ENCODE measurements around the gene WDR54. TPM values are rescaled to one million over a fixed set of nuclear protein-coding genes. Genes with fewer than 3 reads are reported as not detected.

The WDR54 gene
- total and polyA plus RNA-seq, 4 donors: 1.7 to 4.2 (median 3.1) TPM

GRCh38 chr2:74436848-74437695 is 15.5 kb downstream of the WDR54 start:
- H3K27me3 ChIP-seq (ENCODE audit: control insufficient read depth in 4 of 4, insufficient read depth in 4 of 4, low read length in 3 of 4): no peaks in the 10 kb centered on the region
- TF ChIP-seq FOXA1 (IDR thresholded peaks at IDR 0.05) (no peak), YY1 (IDR thresholded peaks at IDR 0.05) (no peak), RAD21 (IDR thresholded peaks at IDR 0.05) (no peak), ZBTB33 (IDR thresholded peaks at IDR 0.05) (no peak), ATF3 (IDR thresholded peaks at IDR 0.05) (no peak), EGR1 (IDR thresholded peaks at IDR 0.05; ENCODE audit: low read depth in 2 of 2) (no peak), HNF4G (IDR thresholded peaks at IDR 0.05) (no peak), TAF1 (conservative IDR thresholded peaks at IDR 0.05) (no peak), JUND (IDR thresholded peaks at IDR 0.05) (no peak)
- DNase-seq (ENCODE audit: low spot score): no peak
- WGBS: 81% methylated on average over 6 of the region's 6 CpGs
- H3K4me1 ChIP-seq (ENCODE audit: control insufficient read depth in 4 of 4, insufficient read depth in 4 of 4, low read length in 3 of 4): peaks cover 21 to 46% (median 37%) of the 10 kb centered on the region in 4 donors
- no peaks in the 10 kb centered on the region for H3K9me3 ChIP-seq (ENCODE audit: control insufficient read depth in 4 of 4, low read length in 3 of 4)
- no peak overlapping the region for H3K4me3 ChIP-seq (ENCODE audit: low read depth in 1 of 3, low read length in 3 of 3)
- H3K27ac ChIP-seq (ENCODE audit: low read depth in 1 of 2, low read length in 2 of 2): no peak overlapping the region
- H3K9ac ChIP-seq (ENCODE audit: low read depth in 1 of 2, low read length in 2 of 2): no peak overlapping the region
- H3K36me3 ChIP-seq (ENCODE audit: control insufficient read depth in 4 of 4, insufficient read depth in 3 of 4, low read depth in 1 of 4, low read length in 3 of 4): peaks cover 0 to 10% (median 3%) of the 10 kb centered on the region in 4 donors

- H3K4me3 ChIP-seq (ENCODE audit: low read depth in 1 of 3, low read length in 3 of 3): no peak overlapping the region
- no peaks in the 10 kb centered on the region for H3K9me3 ChIP-seq (ENCODE audit: control insufficient read depth in 4 of 4, low read length in 3 of 4)
- peaks cover 17 to 48% (median 38%) of the 10 kb centered on the region in 4 donors for H3K4me1 ChIP-seq (ENCODE audit: control insufficient read depth in 4 of 4, insufficient read depth in 4 of 4, low read length in 3 of 4)
- H3K9ac ChIP-seq (ENCODE audit: low read depth in 1 of 2, low read length in 2 of 2): no peak overlapping the region
- H3K27me3 ChIP-seq (ENCODE audit: control insufficient read depth in 4 of 4, insufficient read depth in 4 of 4, low read length in 3 of 4): no peaks in the 10 kb centered on the region
- TF ChIP-seq FOXA1 (IDR thresholded peaks at IDR 0.05) (no peak), ZBTB33 (IDR thresholded peaks at IDR 0.05) (no peak), EGR1 (IDR thresholded peaks at IDR 0.05; ENCODE audit: low read depth in 2 of 2) (no peak), MAX (IDR thresholded peaks at IDR 0.05) (no peak), SP1 (IDR thresholded peaks at IDR 0.05) (no peak), NR2F2 (IDR thresholded peaks at IDR 0.05) (no peak), REST (IDR thresholded peaks at IDR 0.05) (no peak), RAD21 (IDR thresholded peaks at IDR 0.05) (no peak), YY1 (IDR thresholded peaks at IDR 0.05) (no peak), HNF4G (IDR thresholded peaks at IDR 0.05) (no peak), FOXA2 (IDR thresholded peaks at IDR 0.05) (no peak)
- H3K27ac ChIP-seq (ENCODE audit: low read depth in 1 of 2, low read length in 2 of 2): no peak overlapping the region
- H3K36me3 ChIP-seq (ENCODE audit: control insufficient read depth in 4 of 4, insufficient read depth in 3 of 4, low read depth in 1 of 4, low read length in 3 of 4): peaks cover 0 to 8% (median 0%) of the 10 kb centered on the region in 4 donors
- DNase-seq (ENCODE audit: low spot score): no peak
- WGBS: 96% methylated on average over 1 of the region's 1 CpG
Observed at GRCh38 chr2:74438248-74438647, 16.7 kb downstream of the WDR54 start.

Data from liver (tissue), 9 donors.